Caco-2 (cell line): ENCODE measurements around the gene SLC39A11. TPM values are rescaled to one million over a fixed set of nuclear protein-coding genes. Genes with fewer than 3 reads are reported as not detected.

Source experiments
- BruUV-seq: library from RNA; stranded (reverse); fragments of 400-500 nt; replicated peaks from 2 replicates; lab custom pipeline; 2021; lab: Mats Ljungman, UMichigan
- CTCF ChIA-PET: fragments of 300-600 bp; sonication (Branson Sonifier 250); formaldehyde crosslinking; loops from one replicate; lab custom pipeline; 2022; ENCODE audit warnings: antibody characterized with exemption; lab: Charles Lee
- POLR2A ChIA-PET: fragments of 300-600 bp; sonication (Branson Sonifier 250); formaldehyde crosslinking; loops from one replicate; lab custom pipeline; 2022; ENCODE audit warnings: antibody characterized with exemption; lab: Charles Lee
- DNase-seq, 2 experiments: peaks; one replicate each; pipeline versions ENCODE4 v3.0.0 to v3.0.0-alpha.2; 2020 to 2022
- H3K27me3 ChIP-seq: replicated peaks from 2 replicates; pipeline ENCODE4 v1.6.0; 2011; ENCODE audit warnings: low read length; ENCODE audit not compliant: control insufficient read depth, insufficient read depth
- H3K36me3 ChIP-seq: 2 replicates; pipeline ENCODE4 v1.5.1; 2011; ENCODE audit warnings: low read length; ENCODE audit not compliant: control insufficient read depth, insufficient read depth
- H3K4me1 ChIP-seq: fragments of 250-450 bp; sonication (Bioruptor Pico); 2 replicates; pipeline ENCODE4 v1.5.1; 2020; ENCODE audit warnings: mild to moderate bottlenecking
- H3K4me3 ChIP-seq: 2 replicates; pipeline ENCODE4 v1.5.1; 2011; ENCODE audit warnings: low read depth, mild to moderate bottlenecking, control low read depth, low read length
- H3K9me3 ChIP-seq: fragments of 250-450 bp; sonication (Bioruptor Pico); 2 replicates; pipeline ENCODE4 v1.5.1; 2020; ENCODE audit warnings: mild to moderate bottlenecking, moderate library complexity
- H3K27ac Mint-ChIP-seq: one replicate; pipeline ENCODE4 v1.8.0; 2022; ENCODE audit warnings: mixed read lengths; ENCODE audit not compliant: unreplicated experiment
- H3K27me3 Mint-ChIP-seq: one replicate; pipeline ENCODE4 v1.8.0; 2022; ENCODE audit warnings: mixed read lengths; ENCODE audit not compliant: insufficient read depth, unreplicated experiment
- H3K36me3 Mint-ChIP-seq: one replicate; pipeline ENCODE4 v1.8.0; 2022; ENCODE audit warnings: mild to moderate bottlenecking, mixed read lengths; ENCODE audit not compliant: insufficient read depth, unreplicated experiment
- H3K4me1 Mint-ChIP-seq: one replicate; pipeline ENCODE4 v1.8.0; 2022; ENCODE audit warnings: low read depth, mixed read lengths; ENCODE audit not compliant: unreplicated experiment
- H3K4me3 Mint-ChIP-seq: one replicate; pipeline ENCODE4 v1.8.0; 2022; ENCODE audit warnings: mild to moderate bottlenecking, moderate library complexity, mixed read lengths; ENCODE audit not compliant: unreplicated experiment
- H3K9me3 Mint-ChIP-seq: one replicate; pipeline ENCODE4 v1.8.0; 2022; ENCODE audit warnings: mixed read lengths; ENCODE audit not compliant: unreplicated experiment
- CTCF ChIP-seq, 2 experiments: fragments of 200-600 bp in 1 of 2; IDR thresholded peaks; 1 replicate in 1 of 2; 2 replicates in 1 of 2; pipeline versions ENCODE4 v1.5.1 to v1.8.0; 2011 to 2022; ENCODE audit warnings: antibody characterized with exemption in 1 of 2, control low read depth in 1 of 2, inconsistent platforms in 1 of 2, low read depth in 1 of 2, low read length in 1 of 2, mild to moderate bottlenecking in 1 of 2, moderate library complexity in 1 of 2; ENCODE audit not compliant: insufficient read depth in 1 of 2, severe bottlenecking in 1 of 2, unreplicated experiment in 1 of 2
- intact Hi-C: fragments of 100-400 bp; cut with micrococcal nuclease; formaldehyde crosslinking; loops from one replicate; pipeline ENCODE4 v1.10.0; 2022; ENCODE audit not compliant: unreplicated experiment
- total RNA-seq: library from RNA; stranded (reverse); gene quantifications from 2 replicates; pipeline ENCODE4 v1.2.3, GENCODE V29; 2022

SLC39A11 gene
- total RNA-seq, 1 experiment from 2014 or later: 26.4 TPM

GRCh38 chr17:73029021-73029420, 63.5 kb downstream of the SLC39A11 start:
- Mint-ChIP-seq H3K4me3 (no peak overlapping the region), H3K4me1 (no peaks in the 10 kb centered on the region), H3K27me3 (no peaks in the 10 kb centered on the region), H3K36me3 (peaks cover 6% of the 10 kb centered on the region), H3K9me3 (no peaks in the 10 kb centered on the region), H3K27ac (no peak overlapping the region)
- Histone ChIP-seq H3K27me3 (no peaks in the 10 kb centered on the region), H3K9me3 (no peaks in the 10 kb centered on the region), H3K36me3 (no peaks in the 10 kb centered on the region), H3K4me1 (no peaks in the 10 kb centered on the region), H3K4me3 (no peak overlapping the region)
- ChIA-PET CTCF (no interaction called here), POLR2A (no interaction called here)
- no peak for DNase-seq
- no TSS peak for BruUV-seq
- intact Hi-C loops: no loop called here
- TF ChIP-seq CTCF (IDR thresholded peaks at IDR 0.05; ENCODE audit: insufficient read depth in 1 of 2, low read depth in 1 of 2, low read length in 1 of 2, severe bottlenecking in 1 of 2, unreplicated experiment in 1 of 2): no peak

- no peak overlapping the region for H3K27ac Mint-ChIP-seq
- no peak overlapping the region for H3K4me3 Mint-ChIP-seq
- H3K27me3 Mint-ChIP-seq: no peaks in the 10 kb centered on the region
- Histone ChIP-seq H3K36me3 (no peaks in the 10 kb centered on the region), H3K4me1 (no peaks in the 10 kb centered on the region), H3K9me3 (no peaks in the 10 kb centered on the region), H3K4me3 (no peak overlapping the region), H3K27me3 (no peaks in the 10 kb centered on the region)
- intact Hi-C loops: no loop called here
- H3K4me1 Mint-ChIP-seq: no peaks in the 10 kb centered on the region
- DNase-seq: no peak
- no TSS peak for BruUV-seq
- POLR2A ChIA-PET: no interaction called here
- peaks cover 6% of the 10 kb centered on the region for H3K36me3 Mint-ChIP-seq
- CTCF ChIA-PET: no interaction called here
- H3K9me3 Mint-ChIP-seq: no peaks in the 10 kb centered on the region
- TF ChIP-seq CTCF (IDR thresholded peaks at IDR 0.05; ENCODE audit: insufficient read depth in 1 of 2, low read depth in 1 of 2, low read length in 1 of 2, severe bottlenecking in 1 of 2, unreplicated experiment in 1 of 2): no peak
Observed at GRCh38 chr17:73028299-73028755, 64.2 kb downstream of the SLC39A11 start.

GRCh38 chr17:73027130-73027741, 65.3 kb downstream of the SLC39A11 start:
- peaks cover 6% of the 10 kb centered on the region for H3K36me3 Mint-ChIP-seq
- no peaks in the 10 kb centered on the region for H3K9me3 ChIP-seq
- ChIA-PET CTCF (no interaction called here), POLR2A (no interaction called here)
- intact Hi-C loops: no loop called here
- no peak overlapping the region for H3K4me3 ChIP-seq
- H3K4me1 ChIP-seq: no peaks in the 10 kb centered on the region
- H3K9me3 Mint-ChIP-seq: no peaks in the 10 kb centered on the region
- H3K27me3 ChIP-seq: no peaks in the 10 kb centered on the region
- no peak overlapping the region for H3K4me3 Mint-ChIP-seq
- no peaks in the 10 kb centered on the region for H3K27me3 Mint-ChIP-seq
- H3K4me1 Mint-ChIP-seq: no peaks in the 10 kb centered on the region
- BruUV-seq: no TSS peak
- H3K27ac Mint-ChIP-seq: no peak overlapping the region
- DNase-seq: no peak
- no peak for TF ChIP-seq CTCF (IDR thresholded peaks at IDR 0.05; ENCODE audit: insufficient read depth in 1 of 2, low read depth in 1 of 2, low read length in 1 of 2, severe bottlenecking in 1 of 2, unreplicated experiment in 1 of 2)
- H3K36me3 ChIP-seq: no peaks in the 10 kb centered on the region
